ENCODE results near the gene SGK2. TPM values are rescaled to one million over a fixed set of nuclear protein-coding genes. Genes with fewer than 3 reads are reported as not detected.

Gene SGK2
- total and polyA plus RNA-seq, 2 experiments from 2014 or later, result 0.42 TPM; not detected in 1

DNA sequence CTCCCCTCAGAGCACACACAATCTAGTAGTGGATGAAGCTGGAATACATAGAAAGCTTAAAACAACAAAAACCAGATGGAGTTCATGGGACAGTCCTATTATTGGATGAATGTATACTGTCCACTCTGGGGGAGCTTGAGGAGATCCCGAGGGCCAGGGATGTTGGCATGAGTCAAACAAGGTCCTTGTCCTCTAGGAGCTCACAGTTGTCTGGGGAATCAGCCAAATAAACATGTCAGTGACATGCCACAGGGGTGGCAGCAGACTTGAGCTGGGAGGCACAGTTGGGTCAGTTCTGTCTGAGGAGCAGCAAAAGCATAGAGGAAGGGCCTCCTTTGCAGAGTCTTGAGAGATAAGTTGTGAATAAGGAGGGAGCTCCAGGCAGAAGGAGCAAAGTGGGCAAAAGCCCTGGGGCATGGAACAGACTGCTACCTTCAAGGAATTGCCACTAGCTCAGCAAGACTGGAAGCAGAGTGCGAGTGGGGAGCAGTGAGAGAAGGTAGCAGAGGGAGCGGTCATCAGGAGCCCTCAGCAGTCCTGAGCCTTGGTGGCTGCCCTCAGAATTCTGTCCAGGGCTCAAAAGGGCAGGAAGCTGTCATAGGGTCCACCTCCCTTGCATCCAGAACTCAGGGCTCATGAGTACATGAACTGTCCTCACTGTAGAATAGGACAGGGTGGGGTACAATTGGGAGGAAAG lies 29.2 kb upstream of the SGK2 start:
- DNase-seq (ENCODE audit: low spot score) (no peak), ATAC-seq (no peak)
- peaks cover 3% of the 10 kb centered on the region for H3K27me3 Mint-ChIP-seq (ENCODE audit: insufficient read depth, low read depth, poor library complexity)
- H2AFZ ChIP-seq, result no peak overlapping the region
- no peaks in the 10 kb centered on the region for H4K20me1 ChIP-seq (replicated peaks; ENCODE audit: insufficient read depth)
- no peak overlapping the region for H3K4me3 Mint-ChIP-seq
- H3K4me1 Mint-ChIP-seq, result no peaks in the 10 kb centered on the region
- H3F3A ChIP-seq (replicated peaks; ENCODE audit: low read depth), result no peaks in the 10 kb centered on the region
- H3K36me3 ChIP-seq (ENCODE audit: insufficient read depth), result no peaks in the 10 kb centered on the region
- H3K79me2 ChIP-seq (replicated peaks; ENCODE audit: insufficient read depth), result no peaks in the 10 kb centered on the region
- H3K4me2 ChIP-seq, result no peak overlapping the region
- no peaks in the 10 kb centered on the region; the same call in 2 of the 3 replicates for H3K36me3 Mint-ChIP-seq (ENCODE audit: low read depth)
- no peak overlapping the region for H3K4me3 ChIP-seq
- H3K4me1 ChIP-seq (ENCODE audit: insufficient read depth), result no peaks in the 10 kb centered on the region
- no peak for TF ChIP-seq ZNF331 (CRISPR knock-in tag; IDR thresholded peaks at IDR 0.05; ENCODE audit: low read depth)
- no peak for TF ChIP-seq JUNB (IDR thresholded peaks at IDR 0.05; ENCODE audit: unreplicated experiment)
- TF ChIP-seq ZNF114 (CRISPR knock-in tag; IDR thresholded peaks at IDR 0.05), result no peak
- TF ChIP-seq, protein P1, sequence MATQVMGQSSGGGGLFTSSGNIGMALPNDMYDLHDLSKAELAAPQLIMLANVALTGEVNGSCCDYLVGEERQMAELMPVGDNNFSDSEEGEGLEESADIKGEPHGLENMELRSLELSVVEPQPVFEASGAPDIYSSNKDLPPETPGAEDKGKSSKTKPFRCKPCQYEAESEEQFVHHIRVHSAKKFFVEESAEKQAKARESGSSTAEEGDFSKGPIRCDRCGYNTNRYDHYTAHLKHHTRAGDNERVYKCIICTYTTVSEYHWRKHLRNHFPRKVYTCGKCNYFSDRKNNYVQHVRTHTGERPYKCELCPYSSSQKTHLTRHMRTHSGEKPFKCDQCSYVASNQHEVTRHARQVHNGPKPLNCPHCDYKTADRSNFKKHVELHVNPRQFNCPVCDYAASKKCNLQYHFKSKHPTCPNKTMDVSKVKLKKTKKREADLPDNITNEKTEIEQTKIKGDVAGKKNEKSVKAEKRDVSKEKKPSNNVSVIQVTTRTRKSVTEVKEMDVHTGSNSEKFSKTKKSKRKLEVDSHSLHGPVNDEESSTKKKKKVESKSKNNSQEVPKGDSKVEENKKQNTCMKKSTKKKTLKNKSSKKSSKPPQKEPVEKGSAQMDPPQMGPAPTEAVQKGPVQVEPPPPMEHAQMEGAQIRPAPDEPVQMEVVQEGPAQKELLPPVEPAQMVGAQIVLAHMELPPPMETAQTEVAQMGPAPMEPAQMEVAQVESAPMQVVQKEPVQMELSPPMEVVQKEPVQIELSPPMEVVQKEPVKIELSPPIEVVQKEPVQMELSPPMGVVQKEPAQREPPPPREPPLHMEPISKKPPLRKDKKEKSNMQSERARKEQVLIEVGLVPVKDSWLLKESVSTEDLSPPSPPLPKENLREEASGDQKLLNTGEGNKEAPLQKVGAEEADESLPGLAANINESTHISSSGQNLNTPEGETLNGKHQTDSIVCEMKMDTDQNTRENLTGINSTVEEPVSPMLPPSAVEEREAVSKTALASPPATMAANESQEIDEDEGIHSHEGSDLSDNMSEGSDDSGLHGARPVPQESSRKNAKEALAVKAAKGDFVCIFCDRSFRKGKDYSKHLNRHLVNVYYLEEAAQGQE (IDR thresholded peaks at IDR 0.05; ENCODE audit: unreplicated experiment), result no peak
- TF ChIP-seq, protein P2, sequence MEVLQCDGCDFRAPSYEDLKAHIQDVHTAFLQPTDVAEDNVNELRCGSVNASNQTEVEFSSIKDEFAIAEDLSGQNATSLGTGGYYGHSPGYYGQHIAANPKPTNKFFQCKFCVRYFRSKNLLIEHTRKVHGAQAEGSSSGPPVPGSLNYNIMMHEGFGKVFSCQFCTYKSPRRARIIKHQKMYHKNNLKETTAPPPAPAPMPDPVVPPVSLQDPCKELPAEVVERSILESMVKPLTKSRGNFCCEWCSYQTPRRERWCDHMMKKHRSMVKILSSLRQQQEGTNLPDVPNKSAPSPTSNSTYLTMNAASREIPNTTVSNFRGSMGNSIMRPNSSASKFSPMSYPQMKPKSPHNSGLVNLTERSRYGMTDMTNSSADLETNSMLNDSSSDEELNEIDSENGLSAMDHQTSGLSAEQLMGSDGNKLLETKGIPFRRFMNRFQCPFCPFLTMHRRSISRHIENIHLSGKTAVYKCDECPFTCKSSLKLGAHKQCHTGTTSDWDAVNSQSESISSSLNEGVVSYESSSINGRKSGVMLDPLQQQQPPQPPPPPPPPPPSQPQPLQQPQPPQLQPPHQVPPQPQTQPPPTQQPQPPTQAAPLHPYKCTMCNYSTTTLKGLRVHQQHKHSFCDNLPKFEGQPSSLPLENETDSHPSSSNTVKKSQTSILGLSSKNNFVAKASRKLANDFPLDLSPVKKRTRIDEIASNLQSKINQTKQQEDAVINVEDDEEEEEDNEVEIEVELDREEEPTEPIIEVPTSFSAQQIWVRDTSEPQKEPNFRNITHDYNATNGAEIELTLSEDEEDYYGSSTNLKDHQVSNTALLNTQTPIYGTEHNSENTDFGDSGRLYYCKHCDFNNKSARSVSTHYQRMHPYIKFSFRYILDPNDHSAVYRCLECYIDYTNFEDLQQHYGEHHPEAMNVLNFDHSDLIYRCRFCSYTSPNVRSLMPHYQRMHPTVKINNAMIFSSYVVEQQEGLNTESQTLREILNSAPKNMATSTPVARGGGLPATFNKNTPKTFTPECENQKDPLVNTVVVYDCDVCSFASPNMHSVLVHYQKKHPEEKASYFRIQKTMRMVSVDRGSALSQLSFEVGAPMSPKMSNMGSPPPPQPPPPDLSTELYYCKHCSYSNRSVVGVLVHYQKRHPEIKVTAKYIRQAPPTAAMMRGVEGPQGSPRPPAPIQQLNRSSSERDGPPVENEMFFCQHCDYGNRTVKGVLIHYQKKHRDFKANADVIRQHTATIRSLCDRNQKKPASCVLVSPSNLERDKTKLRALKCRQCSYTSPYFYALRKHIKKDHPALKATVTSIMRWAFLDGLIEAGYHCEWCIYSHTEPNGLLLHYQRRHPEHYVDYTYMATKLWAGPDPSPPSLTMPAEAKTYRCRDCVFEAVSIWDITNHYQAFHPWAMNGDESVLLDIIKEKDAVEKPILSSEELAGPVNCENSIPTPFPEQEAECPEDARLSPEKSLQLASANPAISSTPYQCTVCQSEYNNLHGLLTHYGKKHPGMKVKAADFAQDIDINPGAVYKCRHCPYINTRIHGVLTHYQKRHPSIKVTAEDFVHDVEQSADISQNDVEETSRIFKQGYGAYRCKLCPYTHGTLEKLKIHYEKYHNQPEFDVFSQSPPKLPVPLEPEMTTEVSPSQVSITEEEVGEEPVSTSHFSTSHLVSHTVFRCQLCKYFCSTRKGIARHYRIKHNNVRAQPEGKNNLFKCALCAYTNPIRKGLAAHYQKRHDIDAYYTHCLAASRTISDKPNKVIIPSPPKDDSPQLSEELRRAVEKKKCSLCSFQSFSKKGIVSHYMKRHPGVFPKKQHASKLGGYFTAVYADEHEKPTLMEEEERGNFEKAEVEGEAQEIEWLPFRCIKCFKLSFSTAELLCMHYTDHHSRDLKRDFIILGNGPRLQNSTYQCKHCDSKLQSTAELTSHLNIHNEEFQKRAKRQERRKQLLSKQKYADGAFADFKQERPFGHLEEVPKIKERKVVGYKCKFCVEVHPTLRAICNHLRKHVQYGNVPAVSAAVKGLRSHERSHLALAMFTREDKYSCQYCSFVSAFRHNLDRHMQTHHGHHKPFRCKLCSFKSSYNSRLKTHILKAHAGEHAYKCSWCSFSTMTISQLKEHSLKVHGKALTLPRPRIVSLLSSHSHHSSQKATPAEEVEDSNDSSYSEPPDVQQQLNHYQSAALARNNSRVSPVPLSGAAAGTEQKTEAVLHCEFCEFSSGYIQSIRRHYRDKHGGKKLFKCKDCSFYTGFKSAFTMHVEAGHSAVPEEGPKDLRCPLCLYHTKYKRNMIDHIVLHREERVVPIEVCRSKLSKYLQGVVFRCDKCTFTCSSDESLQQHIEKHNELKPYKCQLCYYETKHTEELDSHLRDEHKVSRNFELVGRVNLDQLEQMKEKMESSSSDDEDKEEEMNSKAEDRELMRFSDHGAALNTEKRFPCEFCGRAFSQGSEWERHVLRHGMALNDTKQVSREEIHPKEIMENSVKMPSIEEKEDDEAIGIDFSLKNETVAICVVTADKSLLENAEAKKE (CRISPR knock-in tag; IDR thresholded peaks at IDR 0.05), result no peak
- no peak for TF ChIP-seq EZH2 (IDR thresholded peaks at IDR 0.05; ENCODE audit: low read depth, unreplicated experiment)
- TF ChIP-seq NANOG (IDR thresholded peaks at IDR 0.05; ENCODE audit: borderline replicate concordance), result no peak
- no peak for TF ChIP-seq CREB1 (CRISPR knock-in tag; IDR thresholded peaks at IDR 0.05; ENCODE audit: low read depth)
- TF ChIP-seq, protein P3, sequence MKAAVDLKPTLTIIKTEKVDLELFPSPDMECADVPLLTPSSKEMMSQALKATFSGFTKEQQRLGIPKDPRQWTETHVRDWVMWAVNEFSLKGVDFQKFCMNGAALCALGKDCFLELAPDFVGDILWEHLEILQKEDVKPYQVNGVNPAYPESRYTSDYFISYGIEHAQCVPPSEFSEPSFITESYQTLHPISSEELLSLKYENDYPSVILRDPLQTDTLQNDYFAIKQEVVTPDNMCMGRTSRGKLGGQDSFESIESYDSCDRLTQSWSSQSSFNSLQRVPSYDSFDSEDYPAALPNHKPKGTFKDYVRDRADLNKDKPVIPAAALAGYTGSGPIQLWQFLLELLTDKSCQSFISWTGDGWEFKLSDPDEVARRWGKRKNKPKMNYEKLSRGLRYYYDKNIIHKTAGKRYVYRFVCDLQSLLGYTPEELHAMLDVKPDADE (IDR thresholded peaks at IDR 0.05), result no peak
- TF ChIP-seq POLR2AphosphoS5 (IDR thresholded peaks at IDR 0.05; ENCODE audit: low read depth), result no peak
- TF ChIP-seq, protein P4, sequence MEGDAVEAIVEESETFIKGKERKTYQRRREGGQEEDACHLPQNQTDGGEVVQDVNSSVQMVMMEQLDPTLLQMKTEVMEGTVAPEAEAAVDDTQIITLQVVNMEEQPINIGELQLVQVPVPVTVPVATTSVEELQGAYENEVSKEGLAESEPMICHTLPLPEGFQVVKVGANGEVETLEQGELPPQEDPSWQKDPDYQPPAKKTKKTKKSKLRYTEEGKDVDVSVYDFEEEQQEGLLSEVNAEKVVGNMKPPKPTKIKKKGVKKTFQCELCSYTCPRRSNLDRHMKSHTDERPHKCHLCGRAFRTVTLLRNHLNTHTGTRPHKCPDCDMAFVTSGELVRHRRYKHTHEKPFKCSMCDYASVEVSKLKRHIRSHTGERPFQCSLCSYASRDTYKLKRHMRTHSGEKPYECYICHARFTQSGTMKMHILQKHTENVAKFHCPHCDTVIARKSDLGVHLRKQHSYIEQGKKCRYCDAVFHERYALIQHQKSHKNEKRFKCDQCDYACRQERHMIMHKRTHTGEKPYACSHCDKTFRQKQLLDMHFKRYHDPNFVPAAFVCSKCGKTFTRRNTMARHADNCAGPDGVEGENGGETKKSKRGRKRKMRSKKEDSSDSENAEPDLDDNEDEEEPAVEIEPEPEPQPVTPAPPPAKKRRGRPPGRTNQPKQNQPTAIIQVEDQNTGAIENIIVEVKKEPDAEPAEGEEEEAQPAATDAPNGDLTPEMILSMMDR (conservative IDR thresholded peaks at IDR 0.05; ENCODE audit: low read depth in 2 of 2), result no peak
- no peak for TF ChIP-seq EZH2phosphoT487 (IDR thresholded peaks at IDR 0.05; ENCODE audit: unreplicated experiment)
- TF ChIP-seq STAT1 (IDR thresholded peaks at IDR 0.05; ENCODE audit: unreplicated experiment), result no peak
- no peak overlapping the region for H3K27ac ChIP-seq (ENCODE audit: low read depth)
- no peaks in the 10 kb centered on the region for H3K9me2 ChIP-seq (ENCODE audit: insufficient read depth)
- no peaks in the 10 kb centered on the region for H3K27me3 ChIP-seq (ENCODE audit: insufficient read depth)
- H3K27ac Mint-ChIP-seq, result no peak overlapping the region
- H3K9me3 Mint-ChIP-seq, result no peaks in the 10 kb centered on the region; the same call in 1 of the 3 replicates

Data from GM23338 (cell line).